Smooth muscle cell (in vitro differentiated cells): ENCODE results near the gene RIPOR3. TPM values are rescaled to one million over a fixed set of nuclear protein-coding genes. Genes with fewer than 3 reads are reported as not detected.

Source experiments
- DNase-seq: peaks from one replicate; lab custom pipeline; 2025; ENCODE audit not compliant: unreplicated experiment; lab: John Stamatoyannopoulos, UW
- H2AFZ ChIP-seq: fragments of 200-600 bp; sonication (generic); 2 replicates; pipeline ENCODE4 v1.6.0; 2016; ENCODE audit warnings: antibody characterized with exemption, low read depth, mild to moderate bottlenecking
- H3F3A ChIP-seq: fragments of 200-600 bp; sonication (generic); 2 replicates; pipeline ENCODE4 v1.6.0; 2017; ENCODE audit warnings: antibody characterized with exemption, low read depth
- H3K27ac ChIP-seq: fragments of 200-600 bp; sonication (generic); 2 replicates; pipeline ENCODE4 v1.5.1; 2016; ENCODE audit warnings: low read depth, mild to moderate bottlenecking
- H3K27me3 ChIP-seq: fragments of 200-600 bp; sonication (generic); 2 replicates; pipeline ENCODE4 v1.6.1; 2016; ENCODE audit warnings: low read depth, mild to moderate bottlenecking
- H3K36me3 ChIP-seq: fragments of 200-600 bp; sonication (generic); 2 replicates; pipeline ENCODE4 v1.5.1; 2016; ENCODE audit warnings: low read depth
- H3K4me1 ChIP-seq: fragments of 200-600 bp; sonication (generic); 2 replicates; pipeline ENCODE4 v1.5.1; 2016; ENCODE audit warnings: low read depth
- H3K4me2 ChIP-seq: fragments of 200-600 bp; sonication (generic); 2 replicates; pipeline ENCODE4 v1.6.0; 2016; ENCODE audit warnings: mild to moderate bottlenecking
- H3K4me3 ChIP-seq: fragments of 200-600 bp; sonication (generic); 2 replicates; pipeline ENCODE4 v1.5.1; 2016; ENCODE audit warnings: mild to moderate bottlenecking
- H3K79me2 ChIP-seq: fragments of 200-600 bp; sonication (generic); 2 replicates; pipeline ENCODE4 v1.6.0; 2016; ENCODE audit warnings: low read depth, mild to moderate bottlenecking
- H3K9ac ChIP-seq: fragments of 200-600 bp; sonication (generic); 2 replicates; pipeline ENCODE4 v1.6.0; 2016; ENCODE audit warnings: low read depth
- H3K9me3 ChIP-seq: fragments of 200-600 bp; sonication (generic); replicated peaks from 2 replicates; pipeline ENCODE4 v1.5.1; 2016; ENCODE audit warnings: low read depth
- H4K20me1 ChIP-seq: fragments of 200-600 bp; sonication (generic); 2 replicates; pipeline ENCODE4 v1.6.0; 2016; ENCODE audit warnings: low read depth
- CTCF ChIP-seq: fragments of 200-600 bp; sonication (generic); IDR thresholded peaks from 2 replicates; pipeline ENCODE4 v1.5.1; 2017; ENCODE audit warnings: borderline replicate concordance, mild to moderate bottlenecking, antibody characterized with exemption; ENCODE audit not compliant: insufficient read depth, poor library complexity, severe bottlenecking
- WGBS: methylation state at CpG from one replicate; pipeline ENCODE4 v1.1.7; 2016; ENCODE audit warnings: low lambda C conversion rate; 5-methylcytosine and 5-hydroxymethylcytosine counted together
- polyA plus RNA-seq: library from polyadenylated mRNA; unstranded; fragments of >200 nt; fragmentation: Nextera tagmentation; extraction: Ambion mirVana; gene quantifications from 2 replicates; pipeline ENCODE4 v1.2.1, GENCODE V29; 2016
- total RNA-seq: library from RNA; depleted of rRNA; stranded (reverse); fragments of >200 nt; gene quantifications from 2 replicates; pipeline ENCODE4 v1.2.3, GENCODE V29; 2014

RIPOR3 gene
- total and polyA plus RNA-seq, 2 experiments from 2014 or later = 0.18 to 1.2 TPM

GRCh38 chr20:50609438-50609989, 81.8 kb downstream of the RIPOR3 start:
- TF ChIP-seq CTCF = no peak

GRCh38 chr20:50608750-50609104, 82.6 kb downstream of the RIPOR3 start:
- no peaks in the 10 kb centered on the region for H3K9me3 ChIP-seq
- H4K20me1 ChIP-seq = no peaks in the 10 kb centered on the region
- no peak overlapping the region for H3K9ac ChIP-seq
- H2AFZ ChIP-seq = no peak overlapping the region
- no peaks in the 10 kb centered on the region for H3K36me3 ChIP-seq
- no peaks in the 10 kb centered on the region for H3K4me1 ChIP-seq
- WGBS = over 99% methylated on average over 13 of the region's 13 CpGs
- no peaks in the 10 kb centered on the region for H3F3A ChIP-seq
- no peak overlapping the region for H3K4me2 ChIP-seq
- no peaks in the 10 kb centered on the region for H3K27me3 ChIP-seq
- no peak for DNase-seq
- no peak for TF ChIP-seq CTCF
- no peak overlapping the region for H3K27ac ChIP-seq
- H3K4me3 ChIP-seq = no peak overlapping the region
- no peaks in the 10 kb centered on the region for H3K79me2 ChIP-seq

More at GRCh38 chr20:50609438-50609989, 81.8 kb downstream of the RIPOR3 start:
- H3K79me2 ChIP-seq = no peaks in the 10 kb centered on the region
- DNase-seq = no peak
- H3K4me2 ChIP-seq = no peak overlapping the region
- no peaks in the 10 kb centered on the region for H3K9me3 ChIP-seq
- H3K9ac ChIP-seq = no peak overlapping the region
- no peaks in the 10 kb centered on the region for H3K36me3 ChIP-seq
- H3K4me3 ChIP-seq = no peak overlapping the region
- no peaks in the 10 kb centered on the region for H3F3A ChIP-seq
- H3K4me1 ChIP-seq = no peaks in the 10 kb centered on the region
- 97% methylated on average over 28 of the region's 28 CpGs for WGBS
- H3K27ac ChIP-seq = no peak overlapping the region
- no peak overlapping the region for H2AFZ ChIP-seq
- H4K20me1 ChIP-seq = no peaks in the 10 kb centered on the region
- H3K27me3 ChIP-seq = no peaks in the 10 kb centered on the region

GRCh38 chr20:50607850-50608749, 83.2 kb downstream of the RIPOR3 start:
- Histone ChIP-seq H3K36me3 (no peaks in the 10 kb centered on the region), H3K4me3 (no peak overlapping the region), H3K4me1 (no peaks in the 10 kb centered on the region), H3F3A (no peaks in the 10 kb centered on the region), H3K4me2 (no peak overlapping the region), H3K9me3 (no peaks in the 10 kb centered on the region), H3K9ac (no peak overlapping the region), H3K27me3 (no peaks in the 10 kb centered on the region), H3K27ac (no peak overlapping the region), H2AFZ (no peak overlapping the region), H3K79me2 (no peaks in the 10 kb centered on the region), H4K20me1 (no peaks in the 10 kb centered on the region)
- TF ChIP-seq CTCF = no peak
- WGBS = 97% methylated on average over 30 of the region's 32 CpGs
- no peak for DNase-seq

- Histone ChIP-seq H3K9me3 (no peaks in the 10 kb centered on the region), H3F3A (no peaks in the 10 kb centered on the region), H2AFZ (no peak overlapping the region), H3K27ac (no peak overlapping the region), H4K20me1 (no peaks in the 10 kb centered on the region), H3K4me2 (no peak overlapping the region), H3K36me3 (no peaks in the 10 kb centered on the region), H3K4me3 (no peak overlapping the region), H3K79me2 (no peaks in the 10 kb centered on the region), H3K4me1 (no peaks in the 10 kb centered on the region), H3K9ac (no peak overlapping the region), H3K27me3 (no peaks in the 10 kb centered on the region)
- WGBS = 97% methylated on average over 9 of the region's 9 CpGs
- no peak for DNase-seq
- TF ChIP-seq CTCF = no peak
Observed at GRCh38 chr20:50607436-50607835, 83.9 kb downstream of the RIPOR3 start.
